Measurements from ENCODE around the gene CHRNA1.

GRCh38 chr2:174805803-174806202 lies 41.5 kb upstream of the CHRNA1 start:
- TF ChIP-seq CTCF (IDR thresholded peaks at IDR 0.05) (no peak), POLR2AphosphoS5 (IDR thresholded peaks at IDR 0.05) (no peak), EP300 (IDR thresholded peaks at IDR 0.05) (no peak)
